Stimulated activated CD4-positive, alpha-beta T cell treated with anti-CD3 and anti-CD28 coated beads, TNF-alpha, amount 100 ng/mL, for 48 hours (primary cell): Measurements from ENCODE around the gene SMIM45.

ENCODE experiments used
- DNase-seq, 3 donors: peaks; one replicate each; pipeline ENCODE4 v3.0.0-alpha.2; 2020; ENCODE audit warnings: low read depth in 3 of 3

SMIM45 gene

DNA sequence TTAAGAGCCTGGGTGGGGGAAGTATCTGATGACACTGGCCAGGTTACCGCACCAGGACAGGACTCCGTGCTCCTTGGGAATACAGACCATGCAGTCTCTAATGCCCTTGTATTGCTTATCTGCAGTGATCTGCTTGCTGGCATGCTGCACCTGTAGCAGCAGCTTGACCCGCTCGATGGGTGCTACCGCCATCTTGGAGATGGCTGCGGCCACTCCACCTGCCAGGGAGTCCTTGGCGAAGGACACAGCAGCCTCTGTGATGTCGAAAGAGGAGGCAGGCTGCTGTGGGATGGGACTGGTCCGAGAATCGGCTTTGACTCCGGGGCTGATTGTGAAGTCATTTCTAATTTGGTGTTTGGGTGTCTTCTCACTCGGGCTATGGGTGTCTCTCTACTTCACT is 49.8 kb downstream of the SMIM45 start:
- DNase-seq, result no peak

DNA sequence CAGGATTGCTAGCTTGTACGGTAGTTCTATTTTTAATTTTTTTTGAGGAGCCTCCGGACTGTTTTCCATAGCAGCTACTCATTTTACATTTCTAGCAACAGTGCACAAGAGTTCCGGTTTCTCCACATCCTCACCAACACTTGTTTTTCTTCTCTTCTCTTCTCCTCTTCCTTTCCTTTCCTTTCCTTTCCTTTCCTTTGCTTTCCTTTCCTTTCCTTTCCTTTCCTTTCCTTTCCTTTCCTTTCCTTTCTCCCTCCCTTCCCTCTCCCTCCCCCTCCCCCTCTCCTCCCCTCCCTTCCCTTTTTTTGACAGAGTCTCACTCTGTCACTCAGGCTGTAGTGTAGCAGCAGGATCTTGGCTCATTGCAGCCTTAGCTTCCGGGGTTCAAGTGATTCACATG is 56.0 kb downstream of the SMIM45 start:
- DNase-seq, result no peak
